K562 (cell line): ENCODE data around the gene SMIM36. TPM values are rescaled to one million over a fixed set of nuclear protein-coding genes. Genes with fewer than 3 reads are reported as not detected.

Source experiments
- ATAC-seq: fragments of 200-7000 bp; cut with Tn5 transposase; 3 replicates; pipeline ENCODE4 v1.9.1; 2020; ENCODE audit warnings: moderate library complexity
- BruUV-seq: library from RNA; stranded (reverse); fragments of 400-500 nt; replicated peaks from 2 replicates; lab custom pipeline; 2021; lab: Mats Ljungman, UMichigan
- CTCF ChIA-PET: fragments of 300-600 bp; formaldehyde crosslinking; extraction: SDS; loops from one replicate; lab custom pipeline; 2021; ENCODE audit warnings: low intra/inter-chr PET ratio; lab: Yijun Ruan, JAX
- POLR2A ChIA-PET: fragments of 300-600, 350-650 bp; sonication (Branson Sonifier 250); formaldehyde crosslinking; extraction: SDS; loops from one replicate; lab custom pipeline; 2021; ENCODE audit warnings: antibody characterized with exemption, inconsistent platforms; lab: Yijun Ruan, JAX
- DNase-seq, 4 experiments: peaks; one replicate each; pipeline versions ENCODE4 v3.0.0 to v3.0.0-alpha.2; 2011 to 2018; ENCODE audit warnings: low spot score in 3 of 4, mixed read lengths in 3 of 4; ENCODE audit errors: extremely low read depth in 1 of 4
- FAIRE-seq: peaks from 2 replicates; lab custom pipeline; 2011; peaks lifted over from hg19 to GRCh38; lab: Jason Lieb, UNC
- H2AFZ ChIP-seq: 2 replicates; pipeline ENCODE4 v1.6.0; 2011; ENCODE audit warnings: low read depth, low read length, control low read depth, inconsistent platforms
- H3K27ac ChIP-seq: fragments of 200-600 bp; 3 replicates; pipeline ENCODE4 v1.8.0; 2011; ENCODE audit warnings: low read depth, mild to moderate bottlenecking, control low read depth, inconsistent platforms, low read length, moderate library complexity, mixed read lengths; ENCODE audit errors: extremely low read depth
- H3K27me3 ChIP-seq, 2 experiments: fragments of 300-600 bp in 1 of 2; 2 replicates in 1 of 2; 3 replicates in 1 of 2; pipeline versions ENCODE4 v1.6.0 to v1.8.0; 2011; ENCODE audit warnings: inconsistent platforms in 2 of 2, low read length in 2 of 2, mild to moderate bottlenecking in 1 of 2, mixed read lengths in 1 of 2, moderate library complexity in 1 of 2; ENCODE audit not compliant: control insufficient read depth in 2 of 2, insufficient read depth in 2 of 2
- H3K36me3 ChIP-seq: fragments of 300-600 bp; 3 replicates; pipeline ENCODE4 v1.8.0; 2011; ENCODE audit warnings: mild to moderate bottlenecking, low read length, inconsistent platforms; ENCODE audit not compliant: control insufficient read depth, insufficient read depth
- H3K4me1 ChIP-seq, 2 experiments: fragments of 200-600 bp in 1 of 2; replicated peaks in 1 of 2; 2 replicates in 1 of 2; 3 replicates in 1 of 2; pipeline versions ENCODE4 v1.5.1 to v1.8.0; 2011; ENCODE audit warnings: inconsistent platforms in 2 of 2, low read length in 2 of 2, mild to moderate bottlenecking in 1 of 2, mixed read lengths in 1 of 2, moderate library complexity in 1 of 2; ENCODE audit not compliant: control insufficient read depth in 2 of 2, insufficient read depth in 2 of 2
- H3K4me2 ChIP-seq: 2 replicates; pipeline ENCODE4 v1.6.1; 2011; ENCODE audit warnings: low read length, control low read depth, inconsistent platforms, mixed read lengths; ENCODE audit not compliant: insufficient read depth
- H3K4me3 ChIP-seq: fragments of 200-600 bp; sonication (generic), shearing (Covaris generic); 2 replicates; pipeline ENCODE4 v1.5.1; 2016; ENCODE audit warnings: control low read depth, inconsistent platforms
- H3K79me2 ChIP-seq: fragments of 200-600 bp; 3 replicates; pipeline ENCODE4 v1.8.0; 2011; ENCODE audit warnings: low read length, inconsistent platforms; ENCODE audit not compliant: control insufficient read depth, insufficient read depth
- H3K9ac ChIP-seq, 2 experiments: 2 replicates each; pipeline versions ENCODE4 v1.6.0 to v1.6.1; 2011; ENCODE audit warnings: low read depth in 2 of 2, low read length in 2 of 2, control low read depth in 1 of 2, inconsistent platforms in 1 of 2, mild to moderate bottlenecking in 1 of 2, mixed read lengths in 1 of 2; ENCODE audit not compliant: insufficient read depth in 1 of 2
- H3K9me1 ChIP-seq: one replicate; pipeline ENCODE4 v1.6.0; 2011; ENCODE audit warnings: inconsistent platforms, mild to moderate bottlenecking, low read length, moderate library complexity; ENCODE audit not compliant: control insufficient read depth, insufficient read depth
- H3K9me3 ChIP-seq: replicated peaks from 2 replicates; pipeline ENCODE4 v1.5.1; 2011; ENCODE audit warnings: low read depth, low read length, inconsistent platforms; ENCODE audit not compliant: control insufficient read depth, insufficient read depth
- H4K20me1 ChIP-seq: replicated peaks from 2 replicates; pipeline ENCODE4 v1.6.1; 2011; ENCODE audit warnings: low read length, inconsistent platforms, mixed read lengths; ENCODE audit not compliant: control insufficient read depth, insufficient read depth
- C11orf30 ChIP-seq: fragments of 450-650 bp; IDR thresholded peaks from 2 replicates; pipeline ENCODE4 v1.6.1; 2016; ENCODE audit warnings: low read depth, mild to moderate bottlenecking
- DMBX1 ChIP-seq: fragments of 250-450 bp; sonication (Bioruptor Pico); IDR thresholded peaks from 2 replicates; pipeline ENCODE4 v1.8.0; 2022; ENCODE audit warnings: inconsistent platforms, mild to moderate bottlenecking, moderate library complexity, borderline replicate concordance
- MAFG ChIP-seq: fragments of 450-650 bp; conservative IDR thresholded peaks from 2 replicates; pipeline ENCODE4 v1.6.1; 2016; ENCODE audit warnings: missing genetic modification characterization, missing compliant biosample characterization
- NBN ChIP-seq: fragments of 450-650 bp; IDR thresholded peaks from 2 replicates; pipeline ENCODE4 v1.6.1; 2016; ENCODE audit warnings: low read depth, mild to moderate bottlenecking
- SMARCA4 ChIP-seq: fragments of 450-650 bp; IDR thresholded peaks from 2 replicates; pipeline ENCODE4 v1.6.1; 2016
- SMC3 ChIP-seq: conservative IDR thresholded peaks from 2 replicates; pipeline ENCODE4 v1.6.1; 2011; ENCODE audit warnings: low read depth, low read length, improper control_type of control experiment; ENCODE audit not compliant: insufficient read depth
- ZBED1 ChIP-seq: IDR thresholded peaks from 2 replicates; pipeline ENCODE4 v1.6.1; 2014
- WGBS: fragments of 100-300 bp; shearing (Covaris generic); methylation state at CpG from one replicate; pipeline ENCODE4 v1.1.6; 2016; ENCODE audit warnings: low coverage, mixed read lengths; ENCODE audit not compliant: insufficient coverage; ENCODE audit errors: missing lambda C conversion rate; 5-methylcytosine and 5-hydroxymethylcytosine counted together
- in situ Hi-C: fragments of 300-500 bp; cut with MboI; formaldehyde crosslinking; loops from 4 replicates; pipeline ENCODE4 v1.15.0; 2018; ENCODE audit warnings: inconsistent platforms, mixed read lengths
- intact Hi-C: fragments of 100-400 bp; cut with micrococcal nuclease; formaldehyde crosslinking; loops from 2 replicates; pipeline ENCODE4 v1.14.2; 2022
- polyA plus RNA-seq, 8 experiments: library from polyadenylated mRNA; depleted of rRNA in 4 of 8; stranded (reverse) in 5 of 8; unstranded in 3 of 8; fragments of >200 nt; fragmentation: Nextera tagmentation in 2 of 8; fragmentation: Illumina TruSeq in 1 of 8; extraction: Ambion mirVana in 2 of 8; extraction: Trizol in 1 of 8; gene quantifications; 2 replicates each; pipeline versions ENCODE4 v1.2.1 to v1.2.3, GENCODE V29; 2011 to 2014; ENCODE audit warnings: inconsistent platforms in 1 of 8, missing spikeins in 1 of 8
- total RNA-seq, 7 experiments: library from RNA; depleted of rRNA in 6 of 7; stranded (reverse); fragments of >200 nt in 6 of 7; fragmentation: Illumina TruSeq in 2 of 7; extraction: Trizol in 2 of 7; gene quantifications; 2 replicates each; pipeline versions ENCODE4 v1.2.1 to v1.2.3, GENCODE V29; 2011 to 2021; ENCODE audit warnings: low replicate concordance in 1 of 7

Gene SMIM36
- total and polyA plus RNA-seq, 9 of the 15 experiments (the other 6 are each of a cell fraction or from before 2014, with no cell fraction given), result not detected

DNA sequence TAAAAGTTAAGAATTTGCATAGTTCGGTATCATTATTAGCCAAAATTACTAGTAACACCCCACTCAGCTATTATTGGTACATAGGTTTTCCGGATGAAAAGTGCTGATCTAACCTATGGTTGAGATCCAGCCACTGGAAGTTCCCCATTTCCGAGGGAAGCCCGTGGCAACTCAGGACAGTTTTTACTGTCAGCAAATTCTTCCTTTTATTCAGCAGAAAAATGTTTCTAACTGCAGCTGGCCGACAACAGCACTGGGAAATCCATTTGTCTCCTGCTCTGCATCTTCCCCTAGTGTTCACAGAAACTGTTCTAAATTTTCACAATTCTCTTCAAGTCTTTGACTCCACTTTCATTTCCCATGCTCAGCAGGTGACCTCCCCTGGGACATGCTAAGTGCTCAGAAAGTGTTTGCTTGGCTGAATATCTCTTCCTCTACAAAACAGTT lies 74.1 kb downstream of the SMIM36 start:
- H3K9ac ChIP-seq, result no peak overlapping the region
- no peak overlapping the region for H3K27ac ChIP-seq
- no peaks in the 10 kb centered on the region for H3K9me3 ChIP-seq
- no peak overlapping the region for H2AFZ ChIP-seq
- ATAC-seq, result no peak
- H3K27me3 ChIP-seq, result no peaks in the 10 kb centered on the region
- ChIA-PET POLR2A (no interaction called here), CTCF (no interaction called here)
- peaks cover 0 to 22% of the 10 kb centered on the region in 2 experiments; a peak in 3 of 5 replicates for H3K4me1 ChIP-seq
- H3K9me1 ChIP-seq, result no peaks in the 10 kb centered on the region
- no peaks in the 10 kb centered on the region for H4K20me1 ChIP-seq
- BruUV-seq, result no TSS peak
- no peaks in the 10 kb centered on the region for H3K79me2 ChIP-seq
- 6% methylated on average over 5 of the region's 5 CpGs for WGBS
- no peak overlapping the region for H3K4me3 ChIP-seq
- no peak for DNase-seq
- no peak overlapping the region for H3K4me2 ChIP-seq
- FAIRE-seq, result no peak
- intact Hi-C loops (no loop called here), in situ Hi-C loops (no loop called here)
- TF ChIP-seq MAFG (tag) (peak; percentile 44; the same call in 1 of the 2 replicates), NBN (no peak), SMC3 (no peak), ZBED1 (no peak), DMBX1 (CRISPR knock-in tag) (no peak), SMARCA4 (no peak), C11orf30 (peak; percentile 41)
- no peaks in the 10 kb centered on the region for H3K36me3 ChIP-seq
